ENCODE results near the gene SYNM. TPM values are rescaled to one million over a fixed set of nuclear protein-coding genes. Genes with fewer than 3 reads are reported as not detected.

SYNM gene
- total RNA-seq, 1 experiment from 2014 or later = 9.9 TPM

GRCh38 chr15:99129644-99130043, 24.8 kb downstream of the SYNM start:
- intact Hi-C loops (cut with micrococcal nuclease) = no loop called here

GRCh38 chr15:99130314-99130713, 25.4 kb downstream of the SYNM start:
- no peak for TF ChIP-seq CTCF (conservative IDR thresholded peaks at IDR 0.05; ENCODE audit: low read depth, low read length)
- TF ChIP-seq EZH2 (IDR thresholded peaks at IDR 0.05; ENCODE audit: low read length, unreplicated experiment) = no peak
- no peak for TF ChIP-seq EZH2phosphoT487 (IDR thresholded peaks at IDR 0.05; ENCODE audit: borderline replicate concordance, low read length)

More at GRCh38 chr15:99129644-99130043, 24.8 kb downstream of the SYNM start:
- Histone ChIP-seq H3K9me3 (ENCODE audit: low read length) (no peaks in the 10 kb centered on the region), H3K36me3 (ENCODE audit: low read depth, low read length) (peaks cover 6% of the 10 kb centered on the region; the same call in 1 of the 2 replicates), H3K4me3 (ENCODE audit: low read length) (no peak overlapping the region), H3K4me1 (ENCODE audit: insufficient read depth, low read length) (peaks cover 10% of the 10 kb centered on the region), H2AFZ (ENCODE audit: low read length) (no peak overlapping the region), H3K4me2 (ENCODE audit: low read length) (no peak overlapping the region), H3F3A (ENCODE audit: low read length, unreplicated experiment) (no peaks in the 10 kb centered on the region), H3K27me3 (ENCODE audit: low read length) (no peaks in the 10 kb centered on the region), H3K79me2 (ENCODE audit: low read length) (0 out of 2 replicates have a peak, but pooled peaks cover 3% of the 10 kb centered on the region), H3K9ac (ENCODE audit: low read length) (no peak overlapping the region), H4K20me1 (ENCODE audit: low read length) (0 out of 2 replicates have a peak, but pooled peaks cover under 1% of the 10 kb centered on the region), H3K27ac (ENCODE audit: low read length) (no peak overlapping the region), H3K9me2 (replicated peaks; ENCODE audit: low read length) (no peaks in the 10 kb centered on the region)
- no peak for DNase-seq
- TF ChIP-seq EZH2phosphoT487 (IDR thresholded peaks at IDR 0.05; ENCODE audit: borderline replicate concordance, low read length) (no peak), CTCF (conservative IDR thresholded peaks at IDR 0.05; ENCODE audit: low read depth, low read length) (no peak), EZH2 (IDR thresholded peaks at IDR 0.05; ENCODE audit: low read length, unreplicated experiment) (no peak)
- CTCF ChIA-PET = no interaction called here
- no peak for ATAC-seq
- POLR2A ChIA-PET (ENCODE audit: unreplicated experiment) = no interaction called here
- BruUV-seq (replicated peaks) = no TSS peak

GRCh38 chr15:99130765-99131440, 26.0 kb downstream of the SYNM start:
- Histone ChIP-seq H3K4me2 (ENCODE audit: low read length) (no peak overlapping the region), H3K27ac (ENCODE audit: low read length) (no peak overlapping the region), H3K9ac (ENCODE audit: low read length) (no peak overlapping the region), H3K27me3 (ENCODE audit: low read length) (no peaks in the 10 kb centered on the region), H3K4me3 (ENCODE audit: low read length) (no peak overlapping the region), H3K9me3 (ENCODE audit: low read length) (no peaks in the 10 kb centered on the region), H4K20me1 (ENCODE audit: low read length) (0 out of 2 replicates have a peak, but pooled peaks cover 3% of the 10 kb centered on the region), H2AFZ (ENCODE audit: low read length) (no peak overlapping the region), H3F3A (ENCODE audit: low read length, unreplicated experiment) (no peaks in the 10 kb centered on the region), H3K79me2 (ENCODE audit: low read length) (no peaks in the 10 kb centered on the region), H3K9me2 (replicated peaks; ENCODE audit: low read length) (no peaks in the 10 kb centered on the region), H3K36me3 (ENCODE audit: low read depth, low read length) (peaks cover 6% of the 10 kb centered on the region; the same call in 1 of the 2 replicates), H3K4me1 (ENCODE audit: insufficient read depth, low read length) (peaks cover 17% of the 10 kb centered on the region)
- intact Hi-C loops (cut with micrococcal nuclease) = no loop called here
- TF ChIP-seq EZH2phosphoT487 (IDR thresholded peaks at IDR 0.05; ENCODE audit: borderline replicate concordance, low read length) (no peak), EZH2 (IDR thresholded peaks at IDR 0.05; ENCODE audit: low read length, unreplicated experiment) (no peak), CTCF (conservative IDR thresholded peaks at IDR 0.05; ENCODE audit: low read depth, low read length) (no peak)
- ChIA-PET POLR2A (ENCODE audit: unreplicated experiment) (no interaction called here), CTCF (no interaction called here)
- DNase-seq (no peak), ATAC-seq (no peak)
- BruUV-seq (replicated peaks) = no TSS peak

More at GRCh38 chr15:99130314-99130713, 25.4 kb downstream of the SYNM start:
- intact Hi-C loops (cut with micrococcal nuclease) = no loop called here
- H3K9ac ChIP-seq (ENCODE audit: low read length) = no peak overlapping the region
- H3K27ac ChIP-seq (ENCODE audit: low read length) = no peak overlapping the region
- ChIA-PET CTCF (no interaction called here), POLR2A (ENCODE audit: unreplicated experiment) (no interaction called here)
- peaks cover 11% of the 10 kb centered on the region for H3K4me1 ChIP-seq (ENCODE audit: insufficient read depth, low read length)
- H3F3A ChIP-seq (ENCODE audit: low read length, unreplicated experiment) = no peaks in the 10 kb centered on the region
- 0 out of 2 replicates have a peak, but pooled peaks cover 2% of the 10 kb centered on the region for H3K79me2 ChIP-seq (ENCODE audit: low read length)
- no peak overlapping the region for H2AFZ ChIP-seq (ENCODE audit: low read length)
- no peaks in the 10 kb centered on the region for H3K27me3 ChIP-seq (ENCODE audit: low read length)
- no peak overlapping the region for H3K4me3 ChIP-seq (ENCODE audit: low read length)
- no peak for ATAC-seq
- H3K9me3 ChIP-seq (ENCODE audit: low read length) = no peaks in the 10 kb centered on the region
- H3K36me3 ChIP-seq (ENCODE audit: low read depth, low read length) = peaks cover 6% of the 10 kb centered on the region; the same call in 1 of the 2 replicates
- 0 out of 2 replicates have a peak, but pooled peaks cover 3% of the 10 kb centered on the region for H4K20me1 ChIP-seq (ENCODE audit: low read length)
- no TSS peak for BruUV-seq (replicated peaks)
- no peaks in the 10 kb centered on the region for H3K9me2 ChIP-seq (replicated peaks; ENCODE audit: low read length)
- DNase-seq = no peak
- H3K4me2 ChIP-seq (ENCODE audit: low read length) = no peak overlapping the region
